Measurements from ENCODE around the gene DERA. TPM values are rescaled to one million over a fixed set of nuclear protein-coding genes. Genes with fewer than 3 reads are reported as not detected.

DERA gene
- total RNA-seq, 1 donor from 2014 or later = 44.0 TPM

GRCh38 chr12:15971211-15971610 is 60.1 kb downstream of the DERA start:
- TF ChIP-seq, protein P1, sequence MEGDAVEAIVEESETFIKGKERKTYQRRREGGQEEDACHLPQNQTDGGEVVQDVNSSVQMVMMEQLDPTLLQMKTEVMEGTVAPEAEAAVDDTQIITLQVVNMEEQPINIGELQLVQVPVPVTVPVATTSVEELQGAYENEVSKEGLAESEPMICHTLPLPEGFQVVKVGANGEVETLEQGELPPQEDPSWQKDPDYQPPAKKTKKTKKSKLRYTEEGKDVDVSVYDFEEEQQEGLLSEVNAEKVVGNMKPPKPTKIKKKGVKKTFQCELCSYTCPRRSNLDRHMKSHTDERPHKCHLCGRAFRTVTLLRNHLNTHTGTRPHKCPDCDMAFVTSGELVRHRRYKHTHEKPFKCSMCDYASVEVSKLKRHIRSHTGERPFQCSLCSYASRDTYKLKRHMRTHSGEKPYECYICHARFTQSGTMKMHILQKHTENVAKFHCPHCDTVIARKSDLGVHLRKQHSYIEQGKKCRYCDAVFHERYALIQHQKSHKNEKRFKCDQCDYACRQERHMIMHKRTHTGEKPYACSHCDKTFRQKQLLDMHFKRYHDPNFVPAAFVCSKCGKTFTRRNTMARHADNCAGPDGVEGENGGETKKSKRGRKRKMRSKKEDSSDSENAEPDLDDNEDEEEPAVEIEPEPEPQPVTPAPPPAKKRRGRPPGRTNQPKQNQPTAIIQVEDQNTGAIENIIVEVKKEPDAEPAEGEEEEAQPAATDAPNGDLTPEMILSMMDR (IDR thresholded peaks at IDR 0.05) = no peak
- Histone ChIP-seq H3K4me1 (no peaks in the 10 kb centered on the region), H3K4me3 (no peak overlapping the region), H3K27me3 (ENCODE audit: low read depth) (no peaks in the 10 kb centered on the region), H3K9me3 (no peaks in the 10 kb centered on the region), H3K36me3 (peaks cover 18% of the 10 kb centered on the region), H3K27ac (no peak overlapping the region)
- DNase-seq = no peak
- intact Hi-C loops (cut with DNase I) = no loop called here
- ATAC-seq = no peak

DNA sequence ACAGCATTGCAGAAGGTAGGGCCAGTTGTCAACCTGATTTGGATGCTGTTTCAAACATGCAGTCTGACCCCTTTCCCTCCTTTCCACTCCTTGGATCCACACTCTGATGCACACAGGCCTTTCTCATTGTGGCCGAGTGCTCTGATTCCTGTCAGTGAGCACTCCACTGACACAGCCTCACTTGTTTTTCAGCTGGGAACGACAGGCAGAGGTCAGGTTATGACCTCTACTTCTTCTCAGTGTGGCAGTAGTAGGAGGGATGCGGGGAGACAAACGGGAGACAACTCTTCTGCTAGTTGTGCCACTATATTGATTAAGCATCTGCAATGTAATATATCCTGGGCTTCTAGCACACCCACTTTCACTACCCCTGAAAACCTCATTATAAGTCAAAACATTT is 61.8 kb downstream of the DERA start:
- Histone ChIP-seq H3K9me3 (no peaks in the 10 kb centered on the region), H3K27ac (no peak overlapping the region), H3K36me3 (peaks cover 29% of the 10 kb centered on the region), H3K27me3 (ENCODE audit: low read depth) (no peaks in the 10 kb centered on the region), H3K4me1 (peaks cover 1% of the 10 kb centered on the region), H3K4me3 (no peak overlapping the region)
- no peak for DNase-seq
- ATAC-seq = no peak
- intact Hi-C loops (cut with DNase I) = no loop called here
- TF ChIP-seq, protein P1 (IDR thresholded peaks at IDR 0.05) = no peak

- Histone ChIP-seq H3K27me3 (ENCODE audit: low read depth) (no peaks in the 10 kb centered on the region), H3K36me3 (peaks cover 16% of the 10 kb centered on the region), H3K4me1 (peaks cover 36% of the 10 kb centered on the region), H3K27ac (peak overlapping the region; percentile 53), H3K9me3 (no peaks in the 10 kb centered on the region), H3K4me3 (no peak overlapping the region)
- intact Hi-C loops (cut with DNase I) = no loop called here
- TF ChIP-seq, protein P1 (IDR thresholded peaks at IDR 0.05) = no peak
- ATAC-seq = peak; percentile 76 to 88
- no peak for DNase-seq
These were observed 67.1 kb downstream of the DERA start for GRCh38 chr12:15977999-15978951.

DNA sequence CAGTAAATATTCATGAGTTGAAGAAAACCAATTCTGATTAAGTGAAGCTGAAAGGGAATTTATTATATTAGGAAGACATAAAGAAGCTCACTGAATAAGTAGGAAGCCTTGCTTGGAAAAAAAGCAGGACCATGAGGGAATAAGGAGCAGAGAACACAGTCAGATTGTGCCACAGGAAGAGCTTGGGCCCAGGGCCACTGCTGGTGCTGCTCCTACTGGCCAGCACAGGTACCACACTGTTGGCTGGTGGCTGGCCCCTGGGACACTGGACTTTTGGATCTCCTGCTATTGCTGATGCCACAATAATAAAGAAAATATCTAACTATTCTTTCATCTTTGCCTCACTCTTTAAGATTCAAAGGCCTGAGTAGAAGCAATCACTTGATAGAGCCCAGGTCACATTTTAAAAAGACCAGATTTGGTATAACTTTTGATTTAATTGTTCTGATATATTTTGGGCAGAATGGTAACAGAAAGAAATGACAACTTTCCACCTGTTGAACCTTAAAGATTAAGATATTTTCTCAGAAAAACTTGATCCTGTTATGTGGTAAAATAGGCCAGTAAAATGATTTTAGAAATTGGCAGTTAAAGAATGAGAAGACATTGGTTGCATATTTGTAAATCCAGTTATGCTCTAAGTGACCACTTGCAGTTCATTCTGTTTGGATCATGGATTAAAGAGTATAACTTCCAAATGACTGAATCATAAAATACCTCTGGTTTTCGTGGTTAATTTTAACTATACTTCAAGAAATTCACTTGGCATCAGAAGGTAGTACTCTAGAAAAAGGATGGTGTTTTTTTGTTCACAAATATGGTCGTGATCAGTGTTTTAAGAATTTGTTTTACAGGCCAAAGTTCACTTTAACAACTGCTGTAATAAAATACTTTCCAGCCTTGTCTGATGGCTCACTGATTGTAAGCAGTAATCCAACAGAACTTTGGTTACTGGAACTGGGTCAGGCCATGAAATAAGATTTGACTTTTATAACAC is 68.3 kb downstream of the DERA start:
- TF ChIP-seq, protein P1 (IDR thresholded peaks at IDR 0.05) = peak; percentile 54
- no peaks in the 10 kb centered on the region for H3K9me3 ChIP-seq
- ATAC-seq = peak; percentile 59 to 70
- H3K36me3 ChIP-seq = peaks cover 27% of the 10 kb centered on the region
- H3K4me3 ChIP-seq = no peak overlapping the region
- no peak for DNase-seq
- peaks cover 36% of the 10 kb centered on the region for H3K4me1 ChIP-seq
- peak overlapping the region; percentile 53 for H3K27ac ChIP-seq
- intact Hi-C loops (cut with DNase I) = no loop called here
- no peaks in the 10 kb centered on the region for H3K27me3 ChIP-seq (ENCODE audit: low read depth)

DNA sequence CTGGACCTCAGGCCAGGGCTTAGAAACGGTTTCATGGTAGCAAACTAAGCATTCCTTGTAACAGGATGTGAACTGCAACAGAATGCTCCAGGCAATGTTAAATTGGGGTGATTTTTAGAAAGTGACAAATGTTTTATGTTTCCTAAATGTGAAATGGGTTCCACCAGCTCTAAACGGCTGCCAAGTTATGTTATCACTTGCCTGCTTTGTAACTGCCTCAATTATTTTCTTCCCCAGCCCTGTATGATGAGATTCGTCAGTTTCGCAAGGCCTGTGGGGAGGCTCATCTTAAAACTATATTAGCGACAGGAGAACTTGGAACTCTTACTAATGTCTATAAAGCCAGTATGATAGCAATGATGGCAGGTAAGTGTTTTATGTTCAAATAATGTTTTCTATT is 70.9 kb downstream of the DERA start:
- Histone ChIP-seq H3K36me3 (peaks cover 24% of the 10 kb centered on the region), H3K4me3 (no peak overlapping the region), H3K27ac (no peak overlapping the region), H3K4me1 (peaks cover 51% of the 10 kb centered on the region), H3K27me3 (ENCODE audit: low read depth) (no peaks in the 10 kb centered on the region), H3K9me3 (no peaks in the 10 kb centered on the region)
- no peak for DNase-seq
- intact Hi-C loops (cut with DNase I) = no loop called here
- TF ChIP-seq, protein P1 (IDR thresholded peaks at IDR 0.05) = no peak
- no peak for ATAC-seq
